Smooth muscle cell of the pulmonary artery (primary cell): ENCODE results near the gene ISOC2. TPM values are rescaled to one million over a fixed set of nuclear protein-coding genes. Genes with fewer than 3 reads are reported as not detected.

ENCODE experiments used
- total RNA-seq: library from RNA; depleted of rRNA; stranded (reverse); fragments of >200 nt; gene quantifications from 2 replicates; pipeline ENCODE4 v1.2.3, GENCODE V29; 2014

Gene ISOC2
- 36.7 and 40.1 TPM in 2 replicates for total RNA-seq

GRCh38 chr19:55461259-55461973, at the start of gene ISOC2:
TSS of gene ISOC2 (minus strand) at chr19:55461642. CDS start at chr19:55456486, 5,156 bp downstream.

GRCh38 chr19:55487924-55488687, 26.7 kb upstream of the ISOC2 start, which contains the start of gene SSC5D:
TSS of gene SSC5D (plus strand) at chr19:55488436. CDS start at chr19:55488590, 154 bp downstream.

DNA sequence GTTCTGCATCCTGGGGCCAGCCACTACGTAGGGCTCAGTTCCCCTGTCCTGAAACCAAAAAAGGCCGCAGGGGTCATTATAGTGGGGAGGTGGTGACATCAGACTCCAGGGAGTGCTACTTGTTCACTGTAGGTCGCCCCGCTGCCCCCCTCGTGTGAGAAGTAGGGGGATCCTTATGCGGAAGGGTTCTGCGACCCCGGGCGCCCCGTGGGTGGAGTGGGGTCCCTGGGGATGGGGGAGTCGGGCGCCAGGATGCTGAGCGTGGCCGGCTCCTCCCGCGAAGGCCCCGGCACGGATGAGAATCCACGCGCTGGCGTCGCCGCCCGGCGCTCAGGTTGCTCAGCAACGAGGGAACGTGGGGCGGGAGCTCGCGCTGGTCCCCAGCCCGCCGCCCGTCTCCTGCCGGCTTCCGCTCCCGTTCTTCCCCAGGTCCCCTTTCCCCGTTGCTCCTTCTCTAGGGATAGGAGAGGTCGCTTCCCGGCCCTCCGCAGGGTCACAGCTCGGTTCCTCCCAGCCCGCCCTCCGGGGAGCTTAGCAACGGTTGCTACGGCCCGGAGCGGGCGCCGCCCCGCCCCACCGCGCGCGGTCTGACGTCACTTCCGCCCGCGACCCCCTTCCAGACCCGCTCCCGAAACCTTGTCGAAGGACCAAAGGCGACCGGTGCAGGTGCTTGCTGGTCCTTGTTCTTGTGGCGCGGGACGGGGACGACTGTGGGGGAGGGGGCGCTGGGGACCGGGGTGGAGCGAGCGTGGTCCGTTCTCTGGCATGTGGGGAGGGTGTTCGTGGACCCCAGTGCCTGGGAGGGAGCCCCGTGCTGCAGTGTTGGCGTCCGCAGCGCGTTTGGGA, 23.4 kb upstream of the ISOC2 start, which contains the start of gene NAT14:
Gene NAT14 (plus strand): TSS at position 596 of the 846 bp plus-strand sequence. CDS start 521 bp downstream, outside the sequence.

GRCh38 chr19:55476100-55476775, 14.8 kb upstream of the ISOC2 start, which contains the start of gene ZNF628:
TSS of gene ZNF628 (plus strand) at chr19:55476617. CDS start at chr19:55479911, 3,294 bp downstream.

GRCh38 chr19:55464662-55465054, 3.2 kb upstream of the ISOC2 start, which contains the start of gene C19orf85:
TSS of gene C19orf85 (minus strand) at chr19:55464751. CDS start at chr19:55464554, 197 bp downstream.

GRCh38 chr19:55443045-55443823, 18.2 kb downstream of the ISOC2 start, which contains the start of gene SHISA7:
TSS of gene SHISA7 (minus strand) at chr19:55443300. CDS start at chr19:55442863, 437 bp downstream.

DNA sequence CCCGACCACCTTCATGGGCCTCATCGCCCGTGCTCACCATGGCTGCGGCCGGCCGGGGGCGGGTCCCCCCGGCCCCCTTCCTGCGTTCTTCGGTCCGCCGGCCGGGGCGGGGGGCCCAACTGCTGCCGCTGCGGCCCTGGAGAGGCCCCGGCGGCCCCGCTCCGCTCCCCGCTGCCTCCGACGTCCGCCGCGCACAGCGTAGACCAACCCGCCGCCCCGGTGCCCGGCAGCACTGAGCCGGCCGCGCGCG, 54.0 kb downstream of the ISOC2 start, which contains the start of gene UBE2S:
Gene UBE2S (minus strand): TSS at position 239 of the 250 bp plus-strand sequence. CDS start 199 bp downstream, at position 40.

Other genes with a start within 250 kb of the ISOC2 start
- 2.3 and 2.8 TPM in 2 replicates for gene TMEM86B, start 232.9 kb downstream of the ISOC2 start, total RNA-seq
- 45.7 and 65.7 TPM in 2 replicates for gene PPP6R1, start 202.6 kb downstream of the ISOC2 start, total RNA-seq
- gene HSPBP1, start 181.5 kb downstream of the ISOC2 start, total RNA-seq: 21.6 and 27.4 TPM in 2 replicates
- gene BRSK1, start 177.6 kb downstream of the ISOC2 start, total RNA-seq: 10.8 and 10.9 TPM in 2 replicates
- gene TMEM150B, start 136.3 kb downstream of the ISOC2 start, total RNA-seq: not detected in 2 replicates
- gene KMT5C, start 121.8 kb downstream of the ISOC2 start, total RNA-seq: 5.0 and 7.8 TPM in 2 replicates
- not detected in 2 replicates for gene COX6B2, start 106.9 kb downstream of the ISOC2 start, total RNA-seq
- gene GARIN5B, start 98.4 kb downstream of the ISOC2 start, total RNA-seq: 0.10 TPM in 1 of 2 replicates, not detected in the other
- gene IL11, start 91.2 kb downstream of the ISOC2 start, total RNA-seq: 4.1 and 13.9 TPM in 2 replicates
- not detected in 2 replicates for gene TMEM190, start 84.8 kb downstream of the ISOC2 start, total RNA-seq
- 0.23 and 0.39 TPM in 2 replicates for gene TMEM238, start 77.3 kb downstream of the ISOC2 start, total RNA-seq
- 184 and 218 TPM in 2 replicates for gene RPL28, start 75.7 kb downstream of the ISOC2 start, total RNA-seq
- 66.7 and 71.0 TPM in 2 replicates for gene UBE2S, start 53.9 kb downstream of the ISOC2 start, total RNA-seq
- gene SHISA7, start 18.3 kb downstream of the ISOC2 start, total RNA-seq: not detected in 2 replicates
- gene C19orf85, start 3.1 kb upstream of the ISOC2 start, total RNA-seq: not detected in 2 replicates
- 1.2 and 2.7 TPM in 2 replicates for gene ZNF628, start 15.0 kb upstream of the ISOC2 start, total RNA-seq
- gene NAT14, start 23.5 kb upstream of the ISOC2 start, total RNA-seq: 13.7 and 20.4 TPM in 2 replicates
- 39.3 and 40.5 TPM in 2 replicates for gene SSC5D, start 26.8 kb upstream of the ISOC2 start, total RNA-seq
- gene SBK2, start 75.5 kb upstream of the ISOC2 start, total RNA-seq: 0.13 TPM in 1 of 2 replicates, not detected in the other
- gene SBK3, start 83.9 kb upstream of the ISOC2 start, total RNA-seq: 0.07 TPM in 2 replicates
- 4.1 and 9.1 TPM in 2 replicates for gene ZNF579, start 119.2 kb upstream of the ISOC2 start, total RNA-seq
- 3.8 and 5.0 TPM in 2 replicates for gene FIZ1, start 137.9 kb upstream of the ISOC2 start, total RNA-seq
- gene ZNF524, start 138.6 kb upstream of the ISOC2 start, total RNA-seq: 9.5 and 13.1 TPM in 2 replicates
- gene ZNF865, start 144.0 kb upstream of the ISOC2 start, total RNA-seq: 2.5 and 5.1 TPM in 2 replicates
- 3.9 and 5.1 TPM in 2 replicates for gene ZNF784, start 162.9 kb upstream of the ISOC2 start, total RNA-seq
- gene ZNF580, start 179.4 kb upstream of the ISOC2 start, total RNA-seq: 7.1 and 8.8 TPM in 2 replicates
- gene ZNF581, start 182.0 kb upstream of the ISOC2 start, total RNA-seq: 16.6 and 24.6 TPM in 2 replicates
- 10.7 and 13.3 TPM in 2 replicates for gene CCDC106, start 186.6 kb upstream of the ISOC2 start, total RNA-seq
- 103 and 111 TPM in 2 replicates for gene U2AF2, start 193.4 kb upstream of the ISOC2 start, total RNA-seq
- 130 and 144 TPM in 2 replicates for gene EPN1, start 213.6 kb upstream of the ISOC2 start, total RNA-seq